ENCODE measurements around the gene ING1.

Gene ING1

DNA sequence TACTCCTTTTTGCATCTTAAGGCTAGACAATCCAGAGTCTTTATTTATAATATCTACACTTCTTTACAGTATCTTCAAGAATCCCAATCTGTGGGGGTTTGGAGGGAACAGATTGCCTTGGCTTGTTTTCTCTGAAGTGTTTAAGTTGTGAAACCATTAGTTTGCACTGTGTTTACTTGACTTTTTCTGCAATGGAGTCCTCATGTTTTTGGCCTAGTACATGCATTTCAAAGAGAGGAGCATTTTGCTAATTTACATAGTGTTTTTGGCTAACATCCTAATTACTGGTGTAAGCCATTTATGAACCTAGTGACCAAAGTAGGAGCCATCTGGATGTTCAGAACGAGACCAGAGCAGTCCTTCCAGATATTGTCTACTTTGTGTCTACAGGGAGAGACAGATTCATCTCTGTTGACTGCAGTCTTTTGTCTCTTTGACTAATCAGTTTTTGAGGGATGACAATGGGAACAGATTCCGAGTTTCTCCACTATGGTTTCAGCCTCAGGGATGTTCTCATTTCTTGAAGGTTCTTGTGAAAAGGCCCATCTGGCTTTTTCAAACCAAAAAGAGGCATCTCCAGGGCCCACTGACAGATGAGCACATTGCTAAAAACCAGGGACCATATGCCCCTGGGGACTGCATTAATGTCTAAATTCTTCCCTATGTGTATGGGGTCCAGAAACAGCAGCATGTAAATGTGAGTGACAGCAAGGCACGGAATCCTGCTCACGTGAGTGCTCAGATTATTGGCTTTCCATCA lies 53.4 kb downstream of the ING1 start:
- TF ChIP-seq, protein P1, sequence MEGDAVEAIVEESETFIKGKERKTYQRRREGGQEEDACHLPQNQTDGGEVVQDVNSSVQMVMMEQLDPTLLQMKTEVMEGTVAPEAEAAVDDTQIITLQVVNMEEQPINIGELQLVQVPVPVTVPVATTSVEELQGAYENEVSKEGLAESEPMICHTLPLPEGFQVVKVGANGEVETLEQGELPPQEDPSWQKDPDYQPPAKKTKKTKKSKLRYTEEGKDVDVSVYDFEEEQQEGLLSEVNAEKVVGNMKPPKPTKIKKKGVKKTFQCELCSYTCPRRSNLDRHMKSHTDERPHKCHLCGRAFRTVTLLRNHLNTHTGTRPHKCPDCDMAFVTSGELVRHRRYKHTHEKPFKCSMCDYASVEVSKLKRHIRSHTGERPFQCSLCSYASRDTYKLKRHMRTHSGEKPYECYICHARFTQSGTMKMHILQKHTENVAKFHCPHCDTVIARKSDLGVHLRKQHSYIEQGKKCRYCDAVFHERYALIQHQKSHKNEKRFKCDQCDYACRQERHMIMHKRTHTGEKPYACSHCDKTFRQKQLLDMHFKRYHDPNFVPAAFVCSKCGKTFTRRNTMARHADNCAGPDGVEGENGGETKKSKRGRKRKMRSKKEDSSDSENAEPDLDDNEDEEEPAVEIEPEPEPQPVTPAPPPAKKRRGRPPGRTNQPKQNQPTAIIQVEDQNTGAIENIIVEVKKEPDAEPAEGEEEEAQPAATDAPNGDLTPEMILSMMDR (conservative IDR thresholded peaks at IDR 0.05; ENCODE audit: low read length): no peak
- H3K4me3 ChIP-seq (ENCODE audit: low read length): no peak overlapping the region
- DNase-seq (ENCODE audit: low read depth): no peak

DNA sequence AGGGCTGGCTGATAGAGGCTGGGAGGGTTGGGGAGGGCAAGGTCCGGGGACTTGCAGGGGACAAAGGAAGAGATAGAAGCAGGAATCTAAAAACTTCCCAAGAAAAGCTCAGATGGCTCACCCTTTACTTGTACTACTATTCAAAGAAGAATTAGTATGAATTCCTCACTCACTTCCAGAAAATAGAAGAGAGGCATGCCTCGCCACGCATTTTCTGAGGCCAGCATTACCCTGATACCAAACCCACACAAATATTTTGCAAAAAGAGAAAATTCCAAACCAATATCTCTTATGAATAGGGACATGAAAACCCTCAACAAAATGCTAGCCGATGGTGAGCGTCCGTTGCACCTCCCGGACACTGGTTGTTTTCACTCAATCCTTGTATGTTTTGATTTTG lies 54.0 kb downstream of the ING1 start:
- DNase-seq (ENCODE audit: low read depth): no peak
- no peak overlapping the region for H3K4me3 ChIP-seq (ENCODE audit: low read length)
- TF ChIP-seq, protein P1 (conservative IDR thresholded peaks at IDR 0.05; ENCODE audit: low read length): no peak

DNA sequence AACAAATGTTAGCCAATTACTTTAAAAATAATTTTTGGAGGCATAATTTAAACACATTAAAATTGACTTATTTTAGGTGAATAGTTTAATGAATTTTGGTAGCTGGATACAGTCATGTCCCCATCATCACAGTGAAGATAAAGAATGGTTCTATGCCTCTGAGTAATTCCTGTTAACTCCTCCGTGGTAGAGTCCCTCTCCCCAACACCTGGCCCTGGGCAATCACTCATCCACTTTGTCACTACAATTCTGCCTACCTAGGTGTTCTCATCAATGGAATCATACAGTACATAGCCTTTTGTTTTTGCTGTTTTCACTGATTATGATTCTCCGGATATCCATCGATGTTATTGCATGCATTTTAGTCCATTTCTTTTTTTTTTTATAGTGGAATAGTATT lies 55.6 kb downstream of the ING1 start:
- no peak overlapping the region for H3K4me3 ChIP-seq (ENCODE audit: low read length)
- TF ChIP-seq, protein P1 (conservative IDR thresholded peaks at IDR 0.05; ENCODE audit: low read length): no peak
- DNase-seq (ENCODE audit: low read depth): no peak

DNA sequence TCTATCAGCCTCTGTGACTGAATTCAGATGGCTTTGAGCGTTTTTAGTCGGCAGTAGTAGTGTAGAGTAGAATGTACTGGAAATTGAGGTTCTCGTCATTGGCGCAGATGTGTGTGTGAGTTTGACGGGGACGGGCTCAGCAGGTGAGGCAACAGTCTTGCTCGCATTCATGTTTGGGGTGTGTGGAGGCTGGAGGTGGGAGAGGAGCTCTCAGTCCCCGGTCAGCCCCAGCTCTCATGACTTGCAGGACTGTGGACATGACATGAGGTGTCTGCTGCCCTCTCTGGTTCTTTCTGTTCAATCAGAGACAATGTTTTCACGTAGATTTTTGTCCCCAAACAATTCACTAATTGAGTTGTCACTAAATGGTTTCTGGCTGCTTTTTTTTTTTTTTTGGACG lies 57.2 kb downstream of the ING1 start:
- no peak for DNase-seq (ENCODE audit: low read depth)
- TF ChIP-seq, protein P1 (conservative IDR thresholded peaks at IDR 0.05; ENCODE audit: low read length): no peak
- no peak overlapping the region for H3K4me3 ChIP-seq (ENCODE audit: low read length)

DNA sequence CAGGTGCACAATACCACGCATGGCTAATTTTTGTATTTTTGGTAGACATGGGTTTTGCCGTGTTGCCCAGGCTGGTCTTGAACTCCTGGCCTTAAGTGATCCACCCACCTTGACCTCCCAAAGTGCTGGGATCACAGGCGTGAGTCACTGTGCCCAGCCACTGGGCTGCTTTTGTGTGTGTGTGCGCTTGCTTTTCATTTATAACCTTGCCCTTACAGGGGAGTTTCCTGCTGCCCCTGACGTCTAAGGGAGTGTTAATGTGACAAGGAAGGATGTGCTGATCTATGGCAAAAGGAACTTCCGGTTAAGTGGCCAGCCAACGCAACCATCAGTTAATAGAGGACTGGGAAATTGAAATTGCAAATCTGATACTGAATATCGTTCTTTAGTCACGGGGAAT lies 57.7 kb downstream of the ING1 start:
- DNase-seq (ENCODE audit: low read depth): peak; percentile 20
- TF ChIP-seq, protein P1 (conservative IDR thresholded peaks at IDR 0.05; ENCODE audit: low read length): no peak
- no peak overlapping the region for H3K4me3 ChIP-seq (ENCODE audit: low read length)

DNA sequence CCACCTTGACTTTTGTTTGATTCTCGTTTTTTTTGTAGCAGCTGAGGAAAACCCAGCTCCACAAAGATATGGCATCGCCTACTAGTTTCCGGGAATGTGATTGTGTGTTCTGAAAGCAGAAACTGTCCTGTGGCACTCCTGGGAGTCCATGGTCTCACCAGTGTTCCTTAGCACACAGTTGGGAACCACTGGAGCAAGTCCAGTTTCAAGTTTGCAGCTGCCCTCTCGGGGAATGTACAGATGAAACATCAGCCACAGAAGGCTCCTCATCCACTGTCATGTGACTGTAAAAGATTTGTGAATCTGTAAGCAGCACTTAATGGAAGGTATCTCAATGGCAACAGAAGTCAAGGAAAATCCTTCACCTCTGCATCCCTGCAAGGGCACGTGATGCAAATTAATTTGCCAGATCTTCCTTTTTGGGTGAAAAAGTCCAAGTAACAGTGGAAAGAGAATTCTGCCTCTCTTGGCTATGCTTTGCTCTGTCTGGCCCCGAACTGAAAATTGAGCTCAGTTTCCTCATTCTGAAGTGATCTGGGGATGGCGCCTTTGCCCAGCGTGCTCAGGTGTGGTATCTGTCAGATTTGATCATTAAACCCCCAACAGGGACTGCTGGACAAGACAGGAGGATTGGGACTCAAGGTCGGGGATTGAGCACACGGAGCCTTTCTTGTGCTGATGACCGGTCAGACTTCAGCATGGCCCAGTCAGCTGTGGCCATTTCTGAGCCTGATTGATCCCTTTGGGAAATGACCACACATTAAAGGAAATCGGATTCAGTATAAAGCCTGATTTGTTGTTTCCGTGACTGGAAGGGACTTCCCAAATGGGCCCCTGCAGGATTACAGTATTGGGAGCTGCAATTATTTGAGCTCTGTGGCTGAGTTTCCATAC lies 58.8 kb downstream of the ING1 start:
- H3K4me3 ChIP-seq (ENCODE audit: low read length): no peak overlapping the region
- no peak for DNase-seq (ENCODE audit: low read depth)
- TF ChIP-seq, protein P1 (conservative IDR thresholded peaks at IDR 0.05; ENCODE audit: low read length): no peak
